Measurements from ENCODE around the gene BANP.
"Not testable (repeated sequence)": the region's sequence is repeated elsewhere in the genome, so short reads cannot be mapped to it uniquely, and the experiment has no call there.

Gene BANP

DNA sequence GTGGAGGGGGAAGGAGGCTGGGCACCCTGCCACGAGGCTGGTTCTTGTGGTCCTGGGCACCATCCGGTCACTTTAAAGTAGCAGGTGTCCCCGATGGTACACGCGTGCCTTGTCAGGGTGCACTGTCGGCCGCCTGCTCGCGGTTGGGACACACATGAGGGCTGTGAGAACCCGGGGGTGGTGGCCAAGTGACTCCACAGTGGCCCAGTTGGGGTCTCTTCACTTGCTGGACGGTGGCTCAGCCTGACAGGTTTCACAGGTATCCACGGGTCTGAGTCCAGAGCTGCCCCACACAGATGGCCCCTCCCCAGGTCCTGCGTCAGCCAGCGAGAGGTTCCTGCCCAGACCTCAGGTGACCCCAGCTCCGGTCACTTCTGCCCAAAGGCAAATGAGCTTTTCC lies 137.8 kb downstream of the BANP start:
- not testable (repeated sequence) for DNase-seq

DNA sequence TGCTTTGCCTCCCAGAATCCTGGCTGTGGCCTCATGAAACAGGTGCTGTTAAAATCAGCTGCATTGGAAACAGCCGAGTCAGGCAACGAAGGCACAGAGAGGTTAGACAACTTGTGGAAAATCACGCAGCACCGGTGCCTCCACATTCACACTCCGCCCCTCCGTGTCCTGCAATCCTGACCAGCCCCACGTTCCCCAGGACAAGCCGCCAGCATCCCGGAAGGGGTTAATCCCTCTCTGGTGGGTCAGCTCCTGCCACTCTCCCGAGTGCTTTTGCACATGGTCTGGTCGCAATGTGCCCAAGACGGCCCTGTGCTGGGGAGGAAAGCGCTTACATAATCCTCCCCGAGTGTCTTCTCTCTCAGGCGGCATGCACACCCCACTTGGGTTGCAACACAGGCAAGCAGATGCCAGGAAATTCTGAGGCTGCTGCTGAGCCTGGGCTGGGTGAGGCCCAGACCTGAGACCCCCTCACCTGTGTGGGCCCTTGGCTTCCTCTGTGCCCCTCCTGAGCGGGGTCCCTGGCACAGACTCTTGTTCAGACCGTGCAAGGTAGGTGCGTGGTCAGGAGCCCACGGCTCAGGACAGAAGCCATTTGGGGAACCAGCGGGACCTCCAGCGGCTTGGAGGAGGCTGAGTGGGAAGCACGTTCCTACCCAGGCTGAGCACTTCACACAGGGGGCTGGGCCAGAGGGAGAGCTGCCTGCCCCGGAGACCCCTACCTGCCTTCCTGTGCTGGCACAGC lies 138.6 kb downstream of the BANP start:
- DNase-seq, result not testable (repeated sequence)

DNA sequence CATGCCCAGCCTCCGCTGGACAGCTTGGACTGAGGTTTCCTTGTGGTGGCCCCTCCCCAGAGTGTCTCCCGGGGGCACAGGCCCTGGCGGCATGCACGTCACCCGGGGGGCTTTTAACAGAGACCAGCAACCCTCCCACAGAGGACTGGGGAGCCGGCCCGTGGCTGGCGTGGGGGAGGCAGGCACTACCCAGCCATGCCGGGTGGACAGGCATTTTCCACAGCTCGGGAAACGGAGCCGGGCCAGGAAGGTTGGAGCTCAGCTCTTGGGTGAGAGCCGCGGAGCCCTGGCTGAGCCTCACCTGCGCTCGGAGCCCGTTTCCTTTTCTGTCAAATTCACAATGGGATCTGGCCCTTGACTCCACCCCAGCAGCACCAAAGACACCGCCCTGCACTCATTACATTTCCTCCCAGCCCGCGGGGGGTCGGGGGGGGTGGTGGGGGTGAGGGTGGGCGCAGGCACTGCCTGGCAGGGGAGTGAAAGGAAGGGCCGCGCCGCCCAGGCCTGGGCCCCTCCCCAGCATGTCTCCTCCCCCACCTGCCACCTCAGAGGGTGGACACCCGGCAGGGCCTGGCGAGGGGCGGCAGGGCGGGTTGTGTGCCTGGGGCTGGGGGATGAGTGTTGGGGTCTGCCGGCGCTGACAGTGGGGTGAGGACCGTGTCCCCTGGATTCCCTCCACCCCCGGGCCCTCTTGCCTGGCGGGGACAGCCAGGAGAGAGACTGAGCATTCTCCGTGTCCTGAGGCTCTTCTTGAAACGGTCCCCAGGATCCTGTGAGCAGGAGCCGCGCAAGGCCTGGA lies 139.3 kb downstream of the BANP start:
- DNase-seq, result not testable (repeated sequence)

DNA sequence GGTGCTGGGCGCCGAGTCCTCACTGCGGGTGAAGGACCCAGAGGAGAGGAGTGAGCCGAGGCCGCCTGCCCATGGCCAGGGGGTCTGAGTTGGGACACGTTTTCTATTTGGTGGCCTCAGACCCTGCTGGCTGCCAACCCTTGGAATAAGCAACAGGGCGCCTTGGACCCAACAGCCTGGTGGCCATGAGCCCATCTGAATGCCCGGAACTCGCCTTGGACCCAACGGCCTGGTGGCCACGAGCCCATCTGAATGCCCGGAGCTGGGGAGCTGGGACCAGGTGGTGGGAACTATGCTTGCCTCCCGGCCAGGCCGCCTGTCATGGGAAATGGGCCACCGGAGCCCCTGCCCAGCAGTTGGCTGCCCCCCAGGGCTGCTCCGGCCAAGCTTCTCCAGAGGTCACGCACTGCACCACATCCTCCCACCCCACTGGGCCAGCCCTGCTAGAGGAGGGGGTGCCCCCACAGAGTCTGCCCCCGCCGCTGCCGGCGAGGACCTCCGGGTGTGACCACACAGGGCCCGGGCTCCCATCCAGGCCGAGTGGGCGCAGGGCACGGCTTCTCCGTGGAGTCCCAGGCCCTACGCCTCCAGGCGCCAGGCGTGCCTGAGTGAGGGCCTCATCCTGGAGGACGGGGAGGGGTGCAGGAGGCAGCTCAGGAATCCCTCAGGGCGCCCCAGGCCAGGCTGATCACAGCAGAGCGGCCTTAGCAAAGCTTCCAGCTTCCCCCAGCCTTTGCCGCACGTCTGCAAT lies 140.2 kb downstream of the BANP start:
- DNase-seq, result not testable (repeated sequence)

DNA sequence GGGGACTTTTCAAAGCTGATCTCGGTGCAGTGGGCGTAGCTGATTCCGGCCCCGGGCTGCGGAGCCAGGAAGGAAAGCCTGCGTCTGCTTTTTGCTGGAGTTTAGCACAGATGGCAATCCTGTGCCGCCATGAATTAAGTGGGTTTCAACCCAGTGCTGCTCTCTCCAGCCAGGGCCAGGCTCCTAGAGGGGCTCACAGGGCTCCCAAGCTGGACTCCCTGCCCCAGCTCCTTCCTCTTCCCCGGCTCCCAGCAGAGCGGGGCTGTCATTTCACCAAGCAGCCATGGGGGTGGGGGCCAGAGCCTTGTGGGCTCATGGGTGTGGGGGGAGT lies 140.7 kb downstream of the BANP start:
- DNase-seq, result not testable (repeated sequence)

DNA sequence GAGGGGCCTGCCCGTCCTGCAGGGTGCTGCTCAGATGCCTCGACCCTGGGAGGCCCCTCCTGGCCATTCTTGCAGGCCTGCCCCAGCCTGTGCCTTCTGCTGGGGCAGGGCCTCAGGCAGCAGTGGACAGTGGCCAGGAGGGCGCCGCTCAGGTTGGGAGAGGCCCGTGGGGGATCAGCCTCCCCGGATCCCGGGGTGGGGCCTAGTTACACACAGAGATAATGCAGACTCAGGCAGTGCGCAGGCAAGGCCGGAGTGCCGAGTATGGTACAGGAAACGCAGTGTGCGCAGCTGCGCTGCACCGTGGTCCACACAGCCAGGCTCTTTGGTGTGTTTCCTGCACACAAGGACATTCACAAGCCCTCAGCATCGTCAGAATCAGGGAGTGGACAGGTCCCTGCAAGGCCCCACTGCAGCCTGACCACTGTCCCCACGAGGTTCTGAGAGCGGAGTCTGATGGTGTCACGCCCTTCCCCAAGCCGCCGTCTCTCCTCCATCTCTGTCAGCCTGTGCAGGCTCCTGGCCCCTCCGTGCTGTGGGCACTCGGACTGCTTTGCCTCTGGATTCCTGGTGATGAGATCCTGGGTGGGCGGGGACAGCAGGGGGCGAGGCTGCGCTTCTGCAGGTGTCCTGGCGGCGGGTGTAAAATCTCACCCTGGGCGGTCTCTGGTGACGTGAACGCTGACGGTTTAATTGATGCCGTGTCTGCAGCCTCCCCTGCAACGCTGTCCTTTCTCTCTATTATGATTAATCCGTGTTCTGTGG lies 141.7 kb downstream of the BANP start:
- not testable (repeated sequence) for DNase-seq

DNA sequence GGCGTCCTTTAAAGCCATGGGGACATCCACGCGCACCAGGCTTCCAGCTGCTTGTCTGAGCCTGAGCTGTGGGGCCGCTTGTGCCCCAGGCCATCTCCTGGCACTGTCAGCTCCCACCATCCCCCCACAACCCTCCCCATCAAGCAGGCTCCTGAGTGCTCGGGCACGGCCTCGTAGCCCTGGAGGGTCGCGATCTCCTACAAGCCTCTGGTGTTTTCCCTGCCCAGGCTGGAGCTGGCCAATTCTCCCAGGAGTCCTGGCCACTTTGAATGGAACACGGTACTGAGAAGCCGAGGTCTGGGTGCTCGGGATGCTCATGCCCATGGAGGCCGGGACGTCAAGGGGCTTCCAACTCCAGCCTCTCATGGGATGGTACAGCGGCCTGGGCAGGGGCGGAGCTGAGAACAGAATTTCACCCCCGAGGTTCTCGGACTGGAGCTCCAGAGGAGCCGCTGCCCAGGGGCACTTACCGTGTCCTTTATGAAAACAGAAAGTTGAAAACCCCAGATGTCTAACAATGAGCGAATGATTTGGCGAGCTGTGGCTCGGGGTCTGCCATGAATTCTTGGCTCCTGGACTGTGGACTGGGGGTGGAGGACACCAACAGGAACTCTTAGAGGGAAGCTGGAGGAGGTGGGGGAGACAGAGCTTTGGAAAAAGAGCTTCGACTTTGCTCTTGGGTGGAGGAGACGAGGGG lies 142.5 kb downstream of the BANP start:
- not testable (repeated sequence) for DNase-seq

DNA sequence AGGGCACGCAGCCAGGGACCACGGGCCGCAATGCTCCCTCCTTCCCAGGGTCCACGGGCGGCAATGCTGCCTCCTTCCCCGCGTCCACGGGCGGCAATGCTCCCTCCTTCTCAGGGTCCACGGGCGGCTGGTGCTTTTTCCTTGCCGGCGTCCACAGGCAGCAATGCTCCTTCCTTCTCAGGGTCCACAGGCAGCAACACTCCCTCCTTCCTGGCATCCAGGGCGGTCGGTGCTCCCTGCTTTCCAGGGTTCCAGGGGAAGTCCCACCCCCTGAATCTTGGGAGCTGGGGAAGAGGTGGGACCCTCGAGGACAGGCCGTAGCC lies 143.0 kb downstream of the BANP start:
- not testable (repeated sequence) for DNase-seq

DNA sequence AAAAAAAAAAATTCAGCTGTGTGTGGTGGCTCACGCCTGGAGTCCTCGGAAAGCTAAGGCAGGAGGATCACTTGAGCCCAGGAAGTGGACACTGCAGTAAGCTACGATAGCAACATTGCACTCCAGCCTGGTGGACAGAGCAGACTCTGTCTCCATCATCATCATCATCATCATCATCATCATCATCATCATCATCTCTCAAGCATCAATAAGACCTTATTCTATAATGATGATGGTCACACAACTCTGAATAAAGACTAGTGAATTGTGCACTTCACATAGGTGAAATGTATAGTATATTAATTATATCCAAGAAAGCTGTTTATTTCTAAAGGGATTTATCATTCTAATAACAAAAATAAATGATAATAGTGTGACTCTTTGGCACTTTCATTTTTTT lies 143.7 kb downstream of the BANP start:
- not testable (repeated sequence) for DNase-seq

DNA sequence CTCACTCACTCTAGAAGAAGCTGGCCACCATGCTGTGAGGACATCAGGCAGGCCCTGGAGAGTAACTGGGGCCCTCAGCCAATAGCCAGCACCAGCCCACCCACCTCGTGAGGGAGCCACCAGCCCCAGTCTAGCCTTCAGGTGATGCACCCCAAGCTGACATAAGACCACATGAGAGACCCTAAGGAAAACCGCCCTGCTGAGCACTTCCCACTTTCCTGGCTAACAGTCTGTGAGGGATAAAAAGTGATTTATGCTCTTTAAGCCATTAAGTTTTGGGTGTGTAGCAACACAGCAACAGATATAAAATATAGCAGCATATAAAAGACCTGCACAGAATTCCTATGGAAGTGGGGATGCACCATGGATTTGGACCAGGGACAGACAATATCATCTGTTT lies 145.4 kb downstream of the BANP start:
- not testable (repeated sequence) for DNase-seq

DNA sequence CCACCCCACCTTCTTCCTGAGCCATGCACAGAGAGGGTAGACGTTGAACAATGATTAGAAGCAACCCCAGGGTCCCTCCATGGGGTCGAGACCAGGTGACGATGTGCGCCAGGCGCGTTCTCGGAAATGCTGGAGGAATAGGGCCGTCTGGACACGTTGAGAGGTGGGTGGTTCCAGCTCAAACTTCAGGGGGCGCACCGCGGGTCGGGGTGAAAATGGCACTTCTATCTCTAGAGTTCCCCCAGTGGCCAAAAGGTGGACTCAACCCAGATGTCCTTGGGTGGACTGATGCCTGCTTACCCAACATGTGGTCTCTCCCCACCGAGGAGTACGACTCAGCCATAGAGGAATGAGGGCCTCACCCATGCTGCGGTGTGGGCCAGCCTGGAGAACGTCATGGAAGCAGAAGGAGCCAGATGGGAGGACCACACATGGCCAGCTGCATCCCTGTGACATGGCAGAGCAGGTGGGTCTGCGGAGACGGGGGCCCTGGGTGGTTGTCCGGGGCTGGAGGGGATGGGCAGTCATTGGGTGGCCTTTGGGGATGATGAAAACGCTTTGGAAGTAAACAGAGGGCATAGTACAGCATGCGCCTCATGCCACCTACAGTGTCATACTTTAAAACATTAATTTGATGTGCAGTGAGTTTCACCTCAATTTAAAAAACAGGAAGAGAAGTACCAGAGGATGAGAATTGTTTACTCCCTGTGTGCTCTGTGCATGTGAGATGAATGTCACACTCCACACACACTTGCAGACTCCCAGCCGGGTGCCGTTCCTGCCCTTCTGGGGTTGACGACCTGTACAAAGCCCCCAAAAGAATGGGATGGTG lies 147.7 kb downstream of the BANP start:
- not testable (repeated sequence) for DNase-seq

DNA sequence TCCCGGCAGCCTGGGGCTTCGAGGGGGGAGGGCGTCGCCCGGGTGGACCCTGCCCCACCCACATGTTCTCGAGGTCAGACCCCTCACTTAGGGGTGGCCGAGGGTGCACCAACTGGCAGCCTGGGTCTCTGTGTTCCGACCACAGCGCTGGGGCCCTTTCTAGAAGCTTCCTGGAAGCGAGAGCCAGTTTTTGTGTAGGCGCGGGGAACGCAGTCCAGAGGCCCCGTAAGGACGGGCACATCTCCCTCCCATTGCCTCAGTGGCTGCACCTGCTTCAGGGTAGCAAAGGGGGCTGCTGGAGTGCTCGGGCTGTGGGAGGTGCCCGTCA lies 148.3 kb downstream of the BANP start:
- DNase-seq, result no peak

DNA sequence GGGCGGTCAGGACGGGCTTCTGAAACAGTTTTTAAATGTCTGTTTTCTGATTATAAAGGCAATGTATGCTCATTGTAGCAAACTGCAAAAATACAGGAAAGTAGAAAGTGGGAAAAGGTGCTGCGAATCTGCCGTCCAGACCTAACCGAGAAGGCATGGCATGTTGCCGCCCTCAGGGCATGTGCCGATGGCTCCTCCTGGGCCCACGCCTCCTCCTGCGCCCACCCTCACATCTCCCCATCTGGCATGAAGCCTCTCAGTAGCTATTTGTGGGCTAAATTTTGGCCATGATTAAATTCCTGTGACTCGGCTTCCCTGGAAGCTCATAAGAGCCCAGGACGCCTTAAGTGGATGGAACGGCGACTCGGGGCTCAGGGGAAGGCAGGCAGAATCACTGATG lies 148.7 kb downstream of the BANP start:
- DNase-seq, result not testable (repeated sequence)

DNA sequence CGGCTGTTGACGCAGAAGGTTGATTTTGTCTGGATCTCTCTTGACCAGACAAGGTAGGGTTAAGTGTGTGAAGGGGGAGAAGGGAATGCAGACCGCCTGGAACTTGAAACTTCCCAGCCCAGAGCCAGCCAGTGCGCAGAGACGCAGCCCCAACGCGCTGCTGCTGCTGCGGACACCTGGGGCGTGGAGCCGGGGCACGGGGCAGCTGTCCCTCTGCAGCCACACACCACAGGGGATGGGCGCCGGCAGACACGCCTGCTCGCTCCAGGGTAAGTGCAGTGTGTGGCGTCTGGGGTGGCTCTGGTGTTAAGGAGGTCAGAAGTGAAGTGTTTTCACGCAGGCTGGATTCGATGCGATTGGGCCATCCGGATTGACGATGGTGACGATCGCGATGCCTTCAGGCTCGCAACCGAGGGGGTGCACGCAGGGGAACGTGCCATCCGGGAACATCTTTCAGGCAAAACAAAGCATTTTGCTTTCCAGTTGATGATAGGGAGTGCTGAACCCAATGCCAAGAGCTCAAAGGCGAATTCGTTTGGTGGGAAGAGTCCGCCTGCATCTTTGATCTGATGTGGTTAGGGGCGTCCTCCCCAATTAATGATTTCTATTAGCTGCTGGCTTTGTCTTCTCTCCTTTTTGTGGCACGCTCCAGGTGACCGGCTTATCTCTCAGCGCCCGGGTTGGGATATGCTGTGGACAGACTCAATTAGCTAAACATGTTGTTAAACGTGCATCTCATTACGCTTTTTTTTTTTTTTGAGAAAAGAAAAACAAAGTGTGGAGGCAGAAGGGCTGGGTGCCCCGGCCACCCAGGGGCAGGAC lies 149.8 kb downstream of the BANP start:
- DNase-seq, result not testable (repeated sequence)

DNA sequence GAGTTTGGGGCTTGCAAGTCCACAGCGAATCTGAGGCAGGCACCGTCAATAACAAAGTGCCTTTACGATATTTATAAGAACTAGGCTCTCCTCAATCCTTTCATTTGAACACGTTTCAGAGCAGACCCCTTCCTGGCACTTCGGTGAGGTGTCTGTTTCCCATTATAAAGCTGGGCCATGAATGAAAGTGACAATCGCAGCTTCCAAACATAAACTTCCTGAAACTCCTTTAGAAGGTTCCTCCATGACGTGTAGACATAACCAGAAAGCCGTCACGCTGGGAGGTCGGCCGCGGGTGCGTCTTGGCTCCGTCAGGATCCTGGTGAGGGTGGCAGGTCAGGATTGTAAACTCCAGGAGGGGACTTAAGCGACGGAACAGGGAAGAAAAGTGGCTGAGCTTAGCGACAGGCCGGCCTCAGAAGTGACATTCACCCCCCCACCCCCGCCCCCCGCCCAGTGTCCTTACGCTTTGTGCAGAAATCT lies 150.4 kb downstream of the BANP start:
- not testable (repeated sequence) for DNase-seq

DNA sequence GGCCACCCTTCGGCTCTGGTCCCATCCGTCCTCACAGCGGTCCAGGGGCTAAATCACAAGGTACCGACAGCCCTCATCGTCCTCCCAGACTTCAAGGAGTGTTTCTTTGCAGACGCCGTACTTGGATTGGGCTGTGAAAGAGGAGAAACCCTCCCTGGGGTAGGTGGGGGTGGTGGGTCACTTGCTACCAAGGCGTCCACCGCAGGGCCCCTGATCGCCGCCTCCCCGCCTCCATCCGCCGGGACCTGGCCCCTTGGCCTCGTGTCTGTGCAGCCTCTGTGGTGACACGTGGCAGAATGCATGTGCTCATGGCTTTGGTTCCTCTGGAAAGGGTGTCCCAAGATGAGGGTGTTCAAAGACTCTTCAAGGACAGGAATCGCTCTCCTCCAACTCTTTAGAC lies 151.4 kb downstream of the BANP start:
- DNase-seq, result no peak

DNA sequence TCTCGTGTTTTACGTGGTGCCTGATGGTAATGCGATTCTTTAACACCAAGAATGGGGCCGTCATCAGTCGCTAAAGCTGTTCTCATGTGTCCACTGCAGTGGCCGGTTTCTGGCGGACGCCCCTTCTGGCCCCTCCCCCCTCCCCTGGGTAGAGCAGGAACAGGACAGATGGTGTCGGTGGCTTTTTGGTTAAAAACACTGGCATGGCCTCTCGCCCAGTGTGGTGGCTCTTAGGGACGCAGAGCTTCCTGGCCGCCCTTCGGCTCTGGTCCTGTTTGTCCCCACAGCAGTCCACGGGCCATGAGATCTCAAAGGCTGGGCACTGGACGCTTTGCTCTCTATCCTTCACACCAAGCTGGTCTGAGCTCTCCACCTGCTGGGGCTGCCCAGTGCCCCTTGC lies 151.8 kb downstream of the BANP start:
- no peak for DNase-seq

DNA sequence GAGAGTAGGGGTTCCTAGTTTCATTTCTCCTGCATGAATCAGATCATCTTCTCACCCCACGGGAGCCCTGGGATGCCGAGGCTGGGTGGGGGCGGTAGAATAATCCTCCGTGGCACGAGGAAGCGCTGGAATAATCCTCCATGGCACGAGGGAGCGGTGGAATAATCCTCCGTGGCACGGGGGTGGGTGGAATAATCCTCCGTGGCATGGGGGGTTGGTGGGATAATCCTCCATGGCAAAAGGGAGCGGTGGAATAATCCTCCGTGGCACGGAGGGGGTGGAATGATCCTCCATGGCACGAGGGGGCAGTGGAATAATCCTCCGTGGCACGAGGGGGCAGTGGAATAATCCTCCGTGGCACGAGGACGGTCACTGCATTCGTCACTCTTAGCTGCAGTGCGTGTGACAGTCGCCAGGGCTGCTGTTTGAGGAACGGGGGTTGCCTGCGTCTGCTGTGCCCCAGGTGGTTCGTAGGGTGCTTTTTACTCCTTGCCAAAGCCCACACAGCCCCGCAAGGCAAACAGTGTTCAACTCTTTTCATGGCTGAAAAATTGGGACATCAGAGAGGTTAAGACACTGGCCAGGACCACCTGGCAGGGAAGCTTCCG lies 152.5 kb downstream of the BANP start:
- no peak for DNase-seq

DNA sequence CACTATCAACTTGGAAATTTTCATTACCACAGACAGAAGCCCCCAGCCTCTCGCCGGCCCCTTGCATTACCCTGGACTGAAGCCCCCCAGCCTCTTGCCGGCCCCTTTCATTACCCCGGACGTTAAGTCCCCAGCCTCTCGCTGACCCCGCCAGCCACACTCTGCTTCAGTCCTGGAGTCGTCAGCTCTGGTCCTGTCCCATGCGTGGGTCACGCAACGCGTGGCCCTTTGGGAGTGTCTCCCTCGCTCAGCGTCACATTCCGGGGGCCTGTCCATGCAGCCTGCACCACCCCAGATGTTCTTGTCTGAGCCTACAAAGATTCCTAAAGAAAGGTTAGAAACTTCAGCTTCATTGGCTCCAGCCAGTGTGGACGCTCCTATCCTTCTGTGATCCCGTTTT lies 153.1 kb downstream of the BANP start:
- not testable (repeated sequence) for DNase-seq

DNA sequence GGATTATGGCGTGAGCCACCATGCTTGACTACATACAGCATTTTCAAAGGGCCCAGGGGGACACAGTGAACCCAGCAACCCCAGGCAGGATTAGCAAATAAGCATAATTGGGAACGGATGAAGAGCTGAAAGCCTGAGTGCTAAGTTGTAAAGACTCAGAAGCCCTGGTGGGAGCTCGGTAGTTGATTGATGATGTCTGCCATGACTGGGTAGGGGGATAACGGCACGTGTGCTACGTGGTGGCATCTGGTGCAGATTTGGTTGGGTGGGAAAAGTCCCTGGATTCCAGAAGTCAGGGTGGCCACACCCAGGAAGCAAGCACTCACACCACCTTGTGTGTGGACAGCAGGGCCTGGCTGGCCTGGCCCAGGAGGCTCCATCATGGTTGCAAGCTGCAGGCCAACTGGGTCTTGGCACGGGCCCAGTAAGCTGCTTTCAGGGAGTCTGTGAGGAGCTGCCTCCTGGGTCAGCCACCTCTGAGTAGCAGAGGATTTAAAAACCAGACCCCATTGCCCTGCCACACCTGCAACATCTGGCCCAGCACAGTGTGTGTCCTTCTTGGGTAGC lies 154.4 kb downstream of the BANP start:
- DNase-seq, result not testable (repeated sequence)
